ENCODE data around the gene NMT2. TPM values are rescaled to one million over a fixed set of nuclear protein-coding genes. Genes with fewer than 3 reads are reported as not detected.

NMT2 gene
- total and polyA plus RNA-seq, 2 experiments from 2014 or later, result 11.7 to 16.8 TPM

- Histone ChIP-seq H3K36me3 (ENCODE audit: insufficient read depth) (no peaks in the 10 kb centered on the region), H3K4me3 (no peak overlapping the region), H2AFZ (no peak overlapping the region), H3K9me2 (ENCODE audit: insufficient read depth) (0 out of 2 replicates have a peak, but pooled peaks cover 7% of the 10 kb centered on the region), H3K27me3 (ENCODE audit: insufficient read depth) (no peaks in the 10 kb centered on the region), H3F3A (replicated peaks; ENCODE audit: low read depth) (no peaks in the 10 kb centered on the region), H3K27ac (ENCODE audit: low read depth) (no peak overlapping the region), H4K20me1 (replicated peaks; ENCODE audit: insufficient read depth) (0 out of 2 replicates have a peak, but pooled peaks cover 4% of the 10 kb centered on the region), H3K4me2 (no peak overlapping the region), H3K79me2 (replicated peaks; ENCODE audit: insufficient read depth) (peaks cover 43% of the 10 kb centered on the region), H3K4me1 (ENCODE audit: insufficient read depth) (no peaks in the 10 kb centered on the region)
- TF ChIP-seq CTCF (conservative IDR thresholded peaks at IDR 0.05; ENCODE audit: low read depth in 2 of 2) (no peak), ZNF114 (CRISPR knock-in tag; IDR thresholded peaks at IDR 0.05) (no peak), STAT1 (IDR thresholded peaks at IDR 0.05; ENCODE audit: unreplicated experiment) (no peak), REST (IDR thresholded peaks at IDR 0.05; ENCODE audit: unreplicated experiment) (no peak), ZNF462 (CRISPR knock-in tag; IDR thresholded peaks at IDR 0.05) (no peak), CREB1 (CRISPR knock-in tag; IDR thresholded peaks at IDR 0.05; ENCODE audit: low read depth) (no peak), EZH2phosphoT487 (IDR thresholded peaks at IDR 0.05; ENCODE audit: unreplicated experiment) (no peak), ZNF331 (CRISPR knock-in tag; IDR thresholded peaks at IDR 0.05; ENCODE audit: low read depth) (no peak), ETS1 (IDR thresholded peaks at IDR 0.05) (no peak)
- Mint-ChIP-seq H3K27ac (no peak overlapping the region), H3K9me3 (no peaks in the 10 kb centered on the region; the same call in 2 of the 3 replicates), H3K4me3 (no peak overlapping the region), H3K27me3 (ENCODE audit: insufficient read depth, low read depth, poor library complexity) (no peaks in the 10 kb centered on the region), H3K36me3 (ENCODE audit: low read depth) (no peaks in the 10 kb centered on the region; the same call in 2 of the 3 replicates), H3K4me1 (no peaks in the 10 kb centered on the region)
- ATAC-seq, result no peak
- no peak for DNase-seq (ENCODE audit: low spot score)
These were observed 15.9 kb downstream of the NMT2 start for GRCh38 chr10:15152556-15152955.
